A673 (cell line): ENCODE measurements around the gene UQCRH.

Experiments
- CTCF ChIP-seq: fragments of 300-800, 200-600 bp; sonication (generic); conservative IDR thresholded peaks from 2 replicates; pipeline ENCODE4 v1.5.1; 2017; ENCODE audit warnings: low read depth, mild to moderate bottlenecking, antibody characterized with exemption, low read length, moderate library complexity, mixed read lengths
- EZH2 ChIP-seq: fragments of 200-600 bp; sonication (generic); IDR thresholded peaks from 2 replicates; pipeline ENCODE4 v1.6.1; 2017; ENCODE audit warnings: borderline replicate concordance, low read depth, mild to moderate bottlenecking, mixed read lengths, antibody characterized with exemption, low read length; ENCODE audit not compliant: poor library complexity, severe bottlenecking

- TF ChIP-seq CTCF, result no peak
- no peak for TF ChIP-seq EZH2
These were observed 12.3 kb downstream of the UQCRH start for GRCh38 chr1:46315669-46316403.
